ENCODE results near the gene NTSR1.

- TF ChIP-seq TAF1 (IDR thresholded peaks at IDR 0.05; ENCODE audit: borderline replicate concordance, insufficient read depth, low read length), result no peak
- TF ChIP-seq POLR2AphosphoS5 (IDR thresholded peaks at IDR 0.05; ENCODE audit: low read depth, low read length), result no peak
Observed at GRCh38 chr20:62739581-62740285, 31.1 kb downstream of the NTSR1 start.
